ENCODE data around the gene CALML3.

- no peak for TF ChIP-seq POLR2A (IDR thresholded peaks at IDR 0.05)
- TF ChIP-seq CTCF (IDR thresholded peaks at IDR 0.05 in 8 of 11, conservative IDR thresholded peaks at IDR 0.05 in 3 of 11): no peak
- no peak for TF ChIP-seq POLR2AphosphoS5 (IDR thresholded peaks at IDR 0.05)
These were observed 5.6 kb downstream of the CALML3 start for GRCh38 chr10:5530412-5530806.

Data from spleen (tissue), 7 donors.